Osteoblast (primary cell): ENCODE results near the gene ITPR1. TPM values are rescaled to one million over a fixed set of nuclear protein-coding genes. Genes with fewer than 3 reads are reported as not detected.

Experiments
- DNase-seq: peaks from one replicate; pipeline ENCODE4 v3.0.0; 2011; ENCODE audit warnings: low spot score, mixed read lengths; ENCODE audit not compliant: insufficient read length; ENCODE audit errors: missing footprints
- H2AFZ ChIP-seq: 2 replicates; pipeline ENCODE4 v1.6.0; 2011; ENCODE audit warnings: mild to moderate bottlenecking, low read length
- H3K27ac ChIP-seq: 2 replicates; pipeline ENCODE4 v1.5.1; 2011; ENCODE audit warnings: mild to moderate bottlenecking, low read depth, low read length, moderate library complexity
- H3K27me3 ChIP-seq: 2 replicates; pipeline ENCODE4 v1.6.0; 2012; ENCODE audit warnings: mild to moderate bottlenecking, control low read depth, inconsistent platforms, low read length, moderate library complexity; ENCODE audit not compliant: insufficient read depth
- H3K36me3 ChIP-seq: 2 replicates; pipeline ENCODE4 v1.5.1; 2011; ENCODE audit warnings: mild to moderate bottlenecking, low read length, control low read depth, moderate library complexity; ENCODE audit not compliant: insufficient read depth
- H3K4me1 ChIP-seq: 2 replicates; pipeline ENCODE4 v1.5.1; 2011; ENCODE audit warnings: mild to moderate bottlenecking, low read length, control low read depth, moderate library complexity; ENCODE audit not compliant: insufficient read depth
- H3K4me2 ChIP-seq: 2 replicates; pipeline ENCODE4 v1.6.0; 2011; ENCODE audit warnings: mild to moderate bottlenecking, low read length; ENCODE audit not compliant: insufficient read depth
- H3K4me3 ChIP-seq: fragments of 200-600 bp; sonication (generic); 3 replicates; pipeline ENCODE4 v1.5.1; 2012; ENCODE audit warnings: mild to moderate bottlenecking, low read length, inconsistent platforms; ENCODE audit not compliant: insufficient read depth
- H3K79me2 ChIP-seq: 2 replicates; pipeline ENCODE4 v1.6.0; 2012; ENCODE audit warnings: mild to moderate bottlenecking, low read length, control low read depth, inconsistent platforms; ENCODE audit not compliant: insufficient read depth
- H3K9me3 ChIP-seq: 2 replicates; pipeline ENCODE4 v1.5.1; 2011; ENCODE audit warnings: low read depth, low read length, control low read depth
- H4K20me1 ChIP-seq: 2 replicates; pipeline ENCODE4 v1.6.0; 2012; ENCODE audit warnings: mild to moderate bottlenecking, low read length, control low read depth; ENCODE audit not compliant: insufficient read depth
- CTCF ChIP-seq: IDR thresholded peaks from 2 replicates; pipeline ENCODE4 v1.5.1; 2011; ENCODE audit warnings: mild to moderate bottlenecking, low read depth, low read length, moderate library complexity; ENCODE audit errors: extremely low read depth
- total RNA-seq: library from RNA; depleted of rRNA; stranded (reverse); fragments of >200 nt; gene quantifications from 2 replicates; pipeline ENCODE4 v1.2.3, GENCODE V29; 2012

Gene ITPR1
- total RNA-seq, 1 donor: 16.6 TPM

GRCh38 chr3:4799266-4800256, 306.4 kb downstream of the ITPR1 start:
- no peak for TF ChIP-seq CTCF
- Histone ChIP-seq H3K27me3 (no peaks in the 10 kb centered on the region), H3K4me3 (no peak overlapping the region), H3K79me2 (no peaks in the 10 kb centered on the region), H4K20me1 (no peaks in the 10 kb centered on the region), H3K4me2 (no peak overlapping the region), H3K9me3 (peaks cover 1% of the 10 kb centered on the region), H3K36me3 (no peaks in the 10 kb centered on the region), H2AFZ (no peak overlapping the region), H3K27ac (no peak overlapping the region), H3K4me1 (no peaks in the 10 kb centered on the region)
- DNase-seq: no peak

GRCh38 chr3:4800595-4800994, 307.4 kb downstream of the ITPR1 start:
- Histone ChIP-seq H2AFZ (no peak overlapping the region), H3K4me1 (no peaks in the 10 kb centered on the region), H3K4me2 (no peak overlapping the region), H3K36me3 (no peaks in the 10 kb centered on the region), H4K20me1 (no peaks in the 10 kb centered on the region), H3K27me3 (no peaks in the 10 kb centered on the region), H3K79me2 (no peaks in the 10 kb centered on the region), H3K27ac (no peak overlapping the region), H3K9me3 (peaks cover 1% of the 10 kb centered on the region), H3K4me3 (no peak overlapping the region)
- no peak for TF ChIP-seq CTCF
- no peak for DNase-seq

- TF ChIP-seq CTCF: no peak
- Histone ChIP-seq H3K27ac (no peak overlapping the region), H3K4me3 (no peak overlapping the region), H3K36me3 (no peaks in the 10 kb centered on the region), H2AFZ (no peak overlapping the region), H3K9me3 (peaks cover 1% of the 10 kb centered on the region), H3K79me2 (no peaks in the 10 kb centered on the region), H4K20me1 (no peaks in the 10 kb centered on the region), H3K27me3 (no peaks in the 10 kb centered on the region), H3K4me2 (no peak overlapping the region), H3K4me1 (no peaks in the 10 kb centered on the region)
- DNase-seq: no peak
Observed at GRCh38 chr3:4801892-4802291, 308.7 kb downstream of the ITPR1 start.

GRCh38 chr3:4802903-4803302, 309.8 kb downstream of the ITPR1 start:
- Histone ChIP-seq H3K4me3 (no peak overlapping the region), H3K36me3 (no peaks in the 10 kb centered on the region), H2AFZ (no peak overlapping the region), H4K20me1 (no peaks in the 10 kb centered on the region), H3K27ac (no peak overlapping the region), H3K79me2 (no peaks in the 10 kb centered on the region), H3K27me3 (no peaks in the 10 kb centered on the region), H3K4me1 (no peaks in the 10 kb centered on the region), H3K4me2 (no peak overlapping the region), H3K9me3 (no peaks in the 10 kb centered on the region)
- no peak for DNase-seq
- TF ChIP-seq CTCF: no peak
